Measurements from ENCODE around the gene PDE4D.
A peak's percentile ranks its signal among the peaks of the same experiment; 100 is the strongest.
"Not testable (repeated sequence)": the region's sequence is repeated elsewhere in the genome, so short reads cannot be mapped to it uniquely, and the experiment has no call there.

PDE4D gene

DNA sequence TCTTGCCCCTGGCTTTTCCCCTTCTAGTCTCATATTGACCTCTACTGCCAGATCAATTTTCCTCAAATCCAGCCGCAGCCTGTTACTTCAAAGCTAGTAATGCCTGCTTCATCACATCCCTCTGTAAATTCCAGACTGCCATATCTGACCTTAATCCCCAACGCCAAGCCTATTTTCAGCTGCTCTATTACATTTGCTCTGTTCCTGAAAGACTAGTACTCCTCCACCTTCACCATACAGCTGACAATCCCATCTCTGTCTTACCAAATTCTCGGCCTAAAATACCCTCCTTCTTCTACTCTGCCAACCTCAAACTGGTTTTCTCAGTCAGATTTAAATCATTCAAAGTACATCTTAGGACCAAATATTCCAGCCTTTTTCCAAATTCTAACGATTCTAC is 890.4 kb downstream of the PDE4D start:
- no peak for DNase-seq (ENCODE audit: low spot score)

GRCh38 chr5:59002162-59002825 is 891.2 kb downstream of the PDE4D start:
- no peak for DNase-seq (ENCODE audit: low spot score)

- DNase-seq (ENCODE audit: low spot score) = no peak
Measured at GRCh38 chr5:59001716-59002115, 891.8 kb downstream of the PDE4D start.

DNA sequence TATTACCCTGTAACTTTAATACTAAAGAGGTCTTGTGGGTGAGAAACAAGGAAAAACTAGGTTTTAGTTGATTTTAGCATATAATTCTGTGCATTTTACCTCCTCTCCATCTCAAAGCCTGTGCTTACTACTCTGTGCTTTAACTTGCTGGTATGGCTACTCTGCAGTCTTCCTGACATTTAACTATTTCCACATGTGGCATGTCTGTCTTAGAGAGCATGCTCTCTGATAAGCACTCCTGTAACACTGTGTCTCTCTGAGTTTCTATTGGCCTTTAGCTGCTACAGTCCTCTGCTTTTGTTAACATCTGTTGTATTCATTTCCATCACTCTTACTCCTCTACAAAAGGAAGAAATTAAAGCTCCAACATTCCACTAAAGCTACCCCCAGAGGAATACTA is 892.4 kb downstream of the PDE4D start:
- DNase-seq (ENCODE audit: low spot score) = no peak

DNA sequence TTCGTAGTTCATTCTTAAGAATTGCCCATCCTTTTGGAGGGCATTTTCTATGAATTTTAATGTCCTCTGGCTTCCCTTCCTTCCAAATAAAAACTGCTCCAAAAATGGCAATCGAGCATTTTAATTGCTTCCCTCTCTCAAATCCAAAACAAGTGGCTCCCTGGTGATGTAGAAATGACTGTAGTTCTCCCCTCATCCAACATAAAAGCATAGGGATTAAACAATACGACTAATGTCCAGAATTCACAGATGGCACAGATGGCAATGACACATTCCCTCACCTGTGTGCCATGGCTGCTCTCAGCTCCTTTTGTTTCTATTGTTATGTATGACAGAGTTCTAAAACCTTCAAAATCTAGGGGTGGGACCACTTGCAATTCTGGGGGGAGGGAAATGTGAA is 893.3 kb downstream of the PDE4D start:
- DNase-seq (ENCODE audit: low spot score) = no peak

- DNase-seq (ENCODE audit: low spot score) = peak; percentile 84
Measured at GRCh38 chr5:58999804-59000203, 893.7 kb downstream of the PDE4D start.

GRCh38 chr5:58998544-58998943 is 895.0 kb downstream of the PDE4D start:
- no peak for DNase-seq (ENCODE audit: low spot score)

- DNase-seq (ENCODE audit: low spot score) = not testable (repeated sequence)
Measured at GRCh38 chr5:58995779-58996178, 897.7 kb downstream of the PDE4D start.

- no peak for DNase-seq (ENCODE audit: low spot score)
Measured at GRCh38 chr5:58993461-58993860, 900.1 kb downstream of the PDE4D start.

DNA sequence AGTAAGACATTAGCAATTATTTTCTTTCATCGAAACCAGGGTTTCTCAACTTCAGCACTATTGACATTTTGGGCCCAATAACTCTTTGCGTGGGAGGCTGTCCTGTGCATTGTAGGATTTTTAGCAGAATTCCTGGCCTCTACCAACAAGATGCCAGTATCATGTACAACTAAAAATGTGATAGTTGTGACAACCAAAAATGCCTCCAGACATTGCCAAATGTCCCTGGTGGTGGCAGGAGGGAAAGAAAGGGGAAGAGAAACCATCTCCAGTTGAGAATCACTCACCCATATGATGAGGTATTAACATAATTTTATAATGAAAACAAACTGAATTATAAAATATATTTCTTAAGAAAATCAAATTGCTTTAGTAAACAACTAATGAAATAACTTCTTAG is 904.6 kb downstream of the PDE4D start:
- no peak for DNase-seq (ENCODE audit: low spot score)

GRCh38 chr5:58987193-58987592 is 906.3 kb downstream of the PDE4D start:
- no peak for DNase-seq (ENCODE audit: low spot score)

DNA sequence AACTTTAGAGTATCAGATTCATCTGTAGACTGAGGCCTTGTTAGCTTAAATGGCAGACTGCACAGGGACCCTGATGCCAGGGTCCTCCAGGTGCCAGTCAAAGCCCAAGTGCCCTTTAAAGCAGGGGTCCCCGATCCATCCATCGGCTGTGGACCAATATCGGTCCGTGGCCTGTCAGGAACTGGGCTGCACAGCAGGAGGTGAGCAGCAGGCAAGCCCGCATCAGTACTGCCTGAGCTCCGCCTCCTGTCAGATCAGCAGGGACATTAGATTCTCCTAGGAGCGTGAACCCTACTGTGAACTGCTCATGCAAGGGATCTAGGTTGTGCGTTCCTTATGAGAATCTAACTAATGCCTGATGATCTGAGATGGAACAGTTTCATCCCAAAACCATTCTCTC is 907.2 kb downstream of the PDE4D start:
- no peak for DNase-seq (ENCODE audit: low spot score)

DNA sequence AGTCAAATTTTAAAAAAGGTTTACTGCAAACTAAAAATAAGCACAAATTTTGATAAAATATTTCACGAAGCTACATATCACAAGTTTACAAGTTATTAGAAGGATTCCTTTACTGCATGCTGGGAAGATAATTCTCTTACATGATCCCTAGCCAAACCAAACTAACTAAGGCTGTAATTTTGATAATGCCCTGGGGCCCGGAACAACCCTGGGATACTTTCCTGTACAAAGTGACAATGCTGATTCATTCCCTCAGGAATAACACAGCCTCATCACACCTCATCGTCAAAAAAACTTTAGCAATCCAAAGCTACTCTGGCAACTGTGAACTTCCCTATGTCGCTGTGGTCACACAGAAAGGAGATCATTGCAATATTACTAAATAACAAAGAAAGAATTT is 907.8 kb downstream of the PDE4D start:
- DNase-seq (ENCODE audit: low spot score) = no peak

DNA sequence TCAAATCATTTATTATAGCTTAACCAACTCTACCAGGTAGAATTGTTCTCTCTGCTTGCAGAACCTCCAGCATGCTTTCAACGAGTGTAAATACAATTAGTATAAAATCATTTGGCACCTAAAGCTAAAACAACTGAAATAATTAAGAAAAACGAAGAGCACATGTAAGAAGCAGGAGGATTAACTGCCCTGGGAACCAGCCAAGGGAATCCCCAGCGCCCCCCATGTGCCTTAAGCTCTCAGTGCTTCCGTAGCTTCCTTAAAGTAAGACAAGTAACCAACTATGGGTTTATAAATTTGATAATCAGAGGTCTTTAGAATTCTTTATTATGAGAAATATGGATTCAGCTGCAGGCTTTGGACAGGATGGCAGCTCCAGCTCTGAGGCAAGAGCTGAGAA is 908.2 kb downstream of the PDE4D start:
- DNase-seq (ENCODE audit: low spot score) = no peak

GRCh38 chr5:58983526-58984452 is 909.7 kb downstream of the PDE4D start:
- no peak for DNase-seq (ENCODE audit: low spot score)

DNA sequence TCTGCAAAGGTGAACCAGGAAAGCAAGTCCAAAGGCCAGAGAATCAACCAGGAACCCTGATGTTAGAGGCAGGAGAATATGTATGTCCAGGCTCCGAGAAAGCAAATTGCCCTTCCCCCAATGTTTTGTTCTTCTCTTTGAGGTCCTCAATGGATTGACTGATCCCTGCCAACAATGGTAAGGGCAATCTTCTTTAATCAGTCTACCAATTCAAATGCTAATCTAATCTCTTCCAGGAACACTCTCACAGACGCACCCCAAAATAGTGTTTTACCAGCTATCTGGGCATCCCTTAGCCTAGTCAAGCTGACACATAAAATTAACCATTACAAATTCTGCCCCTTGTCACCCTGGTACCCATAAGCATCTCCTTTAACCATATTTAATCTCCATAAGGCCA is 912.6 kb downstream of the PDE4D start:
- DNase-seq (ENCODE audit: low spot score) = no peak

DNA sequence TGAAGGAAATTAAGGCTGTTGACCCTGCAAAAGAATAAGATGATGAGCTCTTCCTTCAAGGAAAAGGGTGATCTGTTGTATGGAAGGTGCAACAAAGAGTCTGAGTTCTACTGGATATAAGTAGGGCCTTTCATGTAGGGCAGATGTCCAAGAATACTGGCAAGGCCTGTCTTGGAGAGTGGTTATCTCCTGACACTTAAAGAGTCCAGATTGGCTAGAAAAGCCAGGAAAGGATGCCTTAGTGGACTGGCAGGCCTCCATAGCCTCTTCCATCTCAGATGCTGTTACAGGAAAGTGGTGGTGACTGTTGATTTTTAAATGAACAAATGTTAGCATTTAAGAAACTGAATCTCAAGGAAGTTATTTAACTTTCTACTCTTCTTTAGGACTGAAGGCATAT is 914.4 kb downstream of the PDE4D start:
- no peak for DNase-seq (ENCODE audit: low spot score)

GRCh38 chr5:58974601-58975000 is 918.9 kb downstream of the PDE4D start:
- DNase-seq (ENCODE audit: low spot score) = no peak

GRCh38 chr5:58974083-58974482 is 919.4 kb downstream of the PDE4D start:
- DNase-seq (ENCODE audit: low spot score) = no peak

DNA sequence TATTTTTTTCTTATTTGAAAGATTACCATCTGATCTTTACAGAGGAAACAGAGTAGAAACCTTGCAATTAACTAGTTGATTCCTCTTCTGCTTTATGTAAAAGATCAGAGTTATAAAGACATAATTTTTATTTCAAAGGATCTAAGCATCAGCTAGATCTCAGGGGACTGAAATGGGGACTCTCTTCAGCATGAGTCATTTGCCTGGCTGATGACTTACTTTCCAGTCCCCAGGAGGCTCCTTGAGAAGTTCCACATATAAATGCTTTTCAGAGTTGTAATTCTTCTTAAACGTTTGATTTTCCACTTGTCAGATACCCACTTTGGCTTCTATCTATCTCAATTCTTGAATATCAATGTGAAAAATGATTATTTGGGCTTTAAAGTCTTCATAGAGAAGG is 921.2 kb downstream of the PDE4D start:
- no peak for DNase-seq (ENCODE audit: low spot score)

DNA sequence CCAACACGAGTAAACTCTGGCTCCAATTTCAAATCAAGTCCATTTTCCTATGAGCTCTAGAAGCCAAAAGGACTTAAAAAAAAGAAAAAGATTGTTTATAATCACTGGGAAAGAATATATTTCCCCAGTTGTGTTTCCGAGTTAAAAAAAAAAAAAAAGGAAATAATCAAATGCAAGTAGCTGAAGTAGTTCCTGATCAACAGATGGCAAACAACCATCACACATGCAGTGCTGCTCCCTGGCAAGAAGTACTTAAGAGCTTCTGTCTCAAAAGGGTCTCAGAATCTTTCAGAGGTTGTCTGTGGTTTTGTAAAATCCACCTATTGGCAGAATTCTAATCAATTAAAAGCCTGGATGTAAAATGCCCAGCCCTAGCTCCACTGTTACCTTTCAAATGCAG is 922.8 kb downstream of the PDE4D start:
- DNase-seq (ENCODE audit: low spot score) = no peak

- DNase-seq (ENCODE audit: low spot score) = no peak
Measured at GRCh38 chr5:58969795-58970194, 923.7 kb downstream of the PDE4D start.

- no peak for DNase-seq (ENCODE audit: low spot score)
Measured at GRCh38 chr5:58969253-58969652, 924.3 kb downstream of the PDE4D start.

DNA sequence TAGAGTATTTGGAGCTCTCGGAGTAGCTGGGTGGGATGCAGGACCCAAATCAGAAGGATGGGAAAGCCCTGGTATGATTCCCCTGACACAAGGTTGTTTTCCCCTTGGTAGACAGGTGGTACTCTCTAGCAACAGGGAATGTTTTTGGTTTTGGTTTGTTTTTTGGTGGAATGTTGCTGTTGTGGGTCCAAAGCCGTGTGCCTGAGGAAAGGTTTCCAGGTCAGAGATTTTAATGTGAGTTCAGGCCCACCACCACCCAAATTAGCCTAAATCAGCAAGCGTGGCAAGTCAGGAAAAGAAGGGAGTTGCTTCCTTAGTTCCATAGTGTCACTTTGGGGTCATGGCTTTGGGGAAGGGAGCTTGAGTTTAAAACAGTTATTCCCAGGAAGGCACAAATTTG is 925.2 kb downstream of the PDE4D start:
- DNase-seq (ENCODE audit: low spot score) = no peak

Measured in globus pallidus (tissue), 1 donor.